Measurements from ENCODE around the gene ELF5. TPM values are rescaled to one million over a fixed set of nuclear protein-coding genes. Genes with fewer than 3 reads are reported as not detected.

ELF5 gene
- total RNA-seq, 1 donor = under 0.01 TPM

DNA sequence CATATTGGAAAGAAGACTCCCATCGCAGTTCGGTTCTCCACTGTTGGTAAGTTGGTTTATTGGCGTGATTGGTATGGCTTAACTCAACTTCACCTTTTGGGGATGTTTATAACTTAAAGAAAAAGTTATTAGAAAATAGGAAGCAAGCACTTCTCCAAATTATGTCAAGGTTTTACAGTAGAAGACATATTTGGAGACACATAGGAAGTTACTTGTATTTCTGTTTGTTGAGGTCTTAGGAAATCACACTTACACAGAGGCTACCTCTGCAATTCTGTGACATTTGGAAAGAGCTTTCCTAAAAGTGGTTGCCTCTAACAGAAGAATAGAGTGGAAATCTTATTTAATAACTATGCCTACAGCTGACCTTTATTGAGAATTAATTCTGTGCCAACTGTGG is 62.5 kb downstream of the ELF5 start:
- no peak overlapping the region for H3K4me3 ChIP-seq (ENCODE audit: low read depth, low read length)
- TF ChIP-seq, protein P1, sequence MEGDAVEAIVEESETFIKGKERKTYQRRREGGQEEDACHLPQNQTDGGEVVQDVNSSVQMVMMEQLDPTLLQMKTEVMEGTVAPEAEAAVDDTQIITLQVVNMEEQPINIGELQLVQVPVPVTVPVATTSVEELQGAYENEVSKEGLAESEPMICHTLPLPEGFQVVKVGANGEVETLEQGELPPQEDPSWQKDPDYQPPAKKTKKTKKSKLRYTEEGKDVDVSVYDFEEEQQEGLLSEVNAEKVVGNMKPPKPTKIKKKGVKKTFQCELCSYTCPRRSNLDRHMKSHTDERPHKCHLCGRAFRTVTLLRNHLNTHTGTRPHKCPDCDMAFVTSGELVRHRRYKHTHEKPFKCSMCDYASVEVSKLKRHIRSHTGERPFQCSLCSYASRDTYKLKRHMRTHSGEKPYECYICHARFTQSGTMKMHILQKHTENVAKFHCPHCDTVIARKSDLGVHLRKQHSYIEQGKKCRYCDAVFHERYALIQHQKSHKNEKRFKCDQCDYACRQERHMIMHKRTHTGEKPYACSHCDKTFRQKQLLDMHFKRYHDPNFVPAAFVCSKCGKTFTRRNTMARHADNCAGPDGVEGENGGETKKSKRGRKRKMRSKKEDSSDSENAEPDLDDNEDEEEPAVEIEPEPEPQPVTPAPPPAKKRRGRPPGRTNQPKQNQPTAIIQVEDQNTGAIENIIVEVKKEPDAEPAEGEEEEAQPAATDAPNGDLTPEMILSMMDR (IDR thresholded peaks at IDR 0.05; ENCODE audit: insufficient read depth, low read depth, low read length) = no peak
- DNase-seq (ENCODE audit: low read depth) = no peak

DNA sequence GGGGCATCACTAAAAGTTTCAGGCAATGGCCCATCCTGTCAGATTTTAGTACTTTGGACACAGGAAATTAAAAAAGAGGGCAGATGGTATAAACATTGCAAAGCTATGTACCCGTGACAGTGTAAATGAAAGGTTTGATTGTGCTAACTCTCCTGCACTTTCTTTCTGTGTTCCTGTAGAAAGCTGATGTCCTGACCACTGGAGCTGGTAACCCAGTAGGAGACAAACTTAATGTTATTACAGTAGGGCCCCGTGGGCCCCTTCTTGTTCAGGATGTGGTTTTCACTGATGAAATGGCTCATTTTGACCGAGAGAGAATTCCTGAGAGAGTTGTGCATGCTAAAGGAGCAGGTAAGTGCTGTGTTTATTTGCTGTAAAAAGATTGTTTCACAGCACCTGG is 64.6 kb downstream of the ELF5 start:
- TF ChIP-seq, protein P1 (IDR thresholded peaks at IDR 0.05; ENCODE audit: insufficient read depth, low read depth, low read length) = no peak
- no peak overlapping the region for H3K4me3 ChIP-seq (ENCODE audit: low read depth, low read length)
- no peak for DNase-seq (ENCODE audit: low read depth)

DNA sequence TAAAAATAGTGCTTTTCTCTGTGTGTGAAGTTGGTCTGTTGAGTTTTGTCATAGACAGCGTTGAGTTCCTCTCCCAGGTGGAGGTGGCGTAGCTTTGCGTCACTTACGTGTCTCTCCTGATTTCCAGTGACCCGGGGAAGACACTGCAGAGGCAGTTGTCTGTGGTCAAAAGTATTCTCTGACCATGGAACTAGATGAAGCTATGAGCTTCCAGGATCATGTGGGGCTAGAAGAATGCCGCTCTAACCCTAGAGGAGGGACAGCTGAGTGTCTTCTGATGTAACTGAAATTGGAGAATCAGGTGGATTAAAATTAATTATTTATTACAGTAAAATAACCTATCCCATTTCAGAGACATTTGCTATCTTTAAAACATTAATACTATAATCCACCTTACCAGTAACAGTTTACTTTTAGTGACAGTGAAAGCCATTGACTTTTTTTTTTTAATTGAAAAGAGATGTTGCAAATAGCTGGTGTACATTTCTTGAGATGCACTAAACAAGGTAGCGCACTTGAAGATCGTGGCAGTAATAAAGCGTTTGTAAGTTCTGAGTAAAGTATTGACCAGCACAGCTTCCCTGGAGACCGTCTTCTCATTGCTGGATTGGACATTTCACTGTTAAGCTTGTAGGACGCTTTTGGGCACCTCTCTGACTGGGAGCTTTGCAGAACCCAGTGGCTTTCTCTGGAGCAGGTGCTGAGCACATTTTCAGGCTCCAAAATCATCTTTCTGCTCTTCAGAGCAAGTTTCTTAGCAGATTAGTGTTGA is 65.2 kb downstream of the ELF5 start:
- TF ChIP-seq, protein P1 (IDR thresholded peaks at IDR 0.05; ENCODE audit: insufficient read depth, low read depth, low read length) = no peak
- no peak for DNase-seq (ENCODE audit: low read depth)

DNA sequence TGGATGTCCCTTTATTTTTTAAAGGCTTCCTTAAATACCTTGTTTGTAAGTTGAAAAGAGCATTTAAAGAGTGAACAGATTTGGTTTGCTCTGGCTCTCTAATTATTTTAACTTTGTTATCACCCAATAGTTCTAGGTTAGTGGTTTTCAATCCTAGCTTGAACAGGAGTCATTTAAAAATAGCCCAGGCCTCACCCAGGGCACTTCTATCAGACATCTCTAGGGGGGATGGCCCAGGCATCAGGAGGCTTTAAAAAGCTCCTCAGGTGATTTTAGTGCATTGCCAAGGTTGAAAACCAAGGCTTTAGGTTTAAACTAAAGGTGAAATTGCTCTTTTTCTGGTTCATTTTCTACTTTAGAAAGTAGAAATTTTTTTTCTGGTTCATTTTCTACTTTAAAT is 66.5 kb downstream of the ELF5 start:
- no peak overlapping the region for H3K4me3 ChIP-seq (ENCODE audit: low read depth, low read length)
- TF ChIP-seq, protein P1 (IDR thresholded peaks at IDR 0.05; ENCODE audit: insufficient read depth, low read depth, low read length) = no peak
- DNase-seq (ENCODE audit: low read depth) = no peak

More for the DNA sequence above, 65.2 kb downstream of the ELF5 start:
- H3K4me3 ChIP-seq (ENCODE audit: low read depth, low read length) = no peak overlapping the region

DNA sequence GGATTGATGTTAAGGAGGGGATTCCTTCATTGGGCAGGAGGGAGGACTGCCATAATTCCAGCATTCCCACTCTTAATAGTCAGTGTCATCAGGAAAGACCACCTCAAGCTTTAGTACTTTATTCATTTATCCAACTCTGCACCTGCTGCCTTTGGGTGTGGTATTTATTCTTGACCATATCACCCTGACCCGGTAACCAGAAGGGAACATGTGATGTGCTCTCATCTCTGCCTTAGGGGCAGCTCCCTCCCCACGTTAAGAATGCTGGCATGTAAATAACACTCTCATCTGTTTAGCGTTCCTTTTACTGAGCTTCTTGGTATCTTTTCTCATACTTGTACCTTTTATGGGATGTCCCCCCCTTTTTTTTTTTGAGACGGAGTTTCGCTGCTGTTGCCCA is 67.2 kb downstream of the ELF5 start:
- TF ChIP-seq, protein P1 (IDR thresholded peaks at IDR 0.05; ENCODE audit: insufficient read depth, low read depth, low read length) = no peak
- H3K4me3 ChIP-seq (ENCODE audit: low read depth, low read length) = no peak overlapping the region
- no peak for DNase-seq (ENCODE audit: low read depth)

DNA sequence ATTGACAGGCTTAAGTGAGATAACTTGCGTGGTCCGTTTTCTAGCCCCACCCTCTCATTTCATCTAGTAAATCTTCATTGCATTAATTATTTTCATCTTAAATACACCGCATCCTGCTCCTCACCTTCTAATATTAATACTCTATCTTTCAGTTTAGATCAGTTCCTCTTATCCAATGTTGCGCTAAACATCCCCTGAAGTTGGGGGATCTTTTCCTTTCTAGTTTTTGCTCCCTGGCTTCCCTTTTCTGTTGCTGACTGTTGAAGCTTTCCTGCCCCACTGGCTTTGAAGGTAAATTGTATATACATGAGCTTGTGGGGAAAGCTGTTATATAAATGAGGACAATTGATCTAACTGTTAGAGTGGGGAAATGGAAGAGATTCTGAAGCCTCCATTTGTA is 67.6 kb downstream of the ELF5 start:
- DNase-seq (ENCODE audit: low read depth) = no peak
- TF ChIP-seq, protein P1 (IDR thresholded peaks at IDR 0.05; ENCODE audit: insufficient read depth, low read depth, low read length) = no peak
- no peak overlapping the region for H3K4me3 ChIP-seq (ENCODE audit: low read depth, low read length)

DNA sequence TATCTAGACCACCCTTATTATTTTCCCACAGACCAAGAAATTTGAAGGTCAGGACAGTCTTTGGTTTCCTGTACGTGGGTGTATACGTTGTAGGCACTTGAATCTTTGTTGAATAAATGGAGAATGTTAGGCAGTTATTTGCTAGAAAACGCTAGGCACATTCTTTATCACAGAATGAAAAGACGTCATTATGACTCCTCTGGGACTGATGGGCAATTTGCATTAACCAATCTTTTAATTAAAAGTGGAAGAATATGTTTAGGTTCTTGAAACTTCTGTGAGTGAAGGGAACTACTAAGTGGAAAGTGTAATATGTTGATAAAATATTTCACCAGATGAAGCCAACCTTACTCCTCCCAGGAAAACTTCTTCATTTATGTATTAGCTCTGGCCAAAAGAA is 69.2 kb downstream of the ELF5 start:
- TF ChIP-seq, protein P1 (IDR thresholded peaks at IDR 0.05; ENCODE audit: insufficient read depth, low read depth, low read length) = no peak
- DNase-seq (ENCODE audit: low read depth) = no peak
- H3K4me3 ChIP-seq (ENCODE audit: low read depth, low read length) = no peak overlapping the region

Data from fibroblast of villous mesenchyme (primary cell).